HG02938 (cell line): ENCODE data around the gene CYSRT1.
A peak's percentile ranks its signal among the peaks of the same experiment; 100 is the strongest.

ENCODE experiments used
- ATAC-seq: cut with Tn5 transposase; IDR thresholded peaks from one replicate; pipeline ENCODE4 v1.9.1; 2021; ENCODE audit warnings: mild to moderate bottlenecking, moderate library complexity; ENCODE audit not compliant: unreplicated experiment

Gene CYSRT1

DNA sequence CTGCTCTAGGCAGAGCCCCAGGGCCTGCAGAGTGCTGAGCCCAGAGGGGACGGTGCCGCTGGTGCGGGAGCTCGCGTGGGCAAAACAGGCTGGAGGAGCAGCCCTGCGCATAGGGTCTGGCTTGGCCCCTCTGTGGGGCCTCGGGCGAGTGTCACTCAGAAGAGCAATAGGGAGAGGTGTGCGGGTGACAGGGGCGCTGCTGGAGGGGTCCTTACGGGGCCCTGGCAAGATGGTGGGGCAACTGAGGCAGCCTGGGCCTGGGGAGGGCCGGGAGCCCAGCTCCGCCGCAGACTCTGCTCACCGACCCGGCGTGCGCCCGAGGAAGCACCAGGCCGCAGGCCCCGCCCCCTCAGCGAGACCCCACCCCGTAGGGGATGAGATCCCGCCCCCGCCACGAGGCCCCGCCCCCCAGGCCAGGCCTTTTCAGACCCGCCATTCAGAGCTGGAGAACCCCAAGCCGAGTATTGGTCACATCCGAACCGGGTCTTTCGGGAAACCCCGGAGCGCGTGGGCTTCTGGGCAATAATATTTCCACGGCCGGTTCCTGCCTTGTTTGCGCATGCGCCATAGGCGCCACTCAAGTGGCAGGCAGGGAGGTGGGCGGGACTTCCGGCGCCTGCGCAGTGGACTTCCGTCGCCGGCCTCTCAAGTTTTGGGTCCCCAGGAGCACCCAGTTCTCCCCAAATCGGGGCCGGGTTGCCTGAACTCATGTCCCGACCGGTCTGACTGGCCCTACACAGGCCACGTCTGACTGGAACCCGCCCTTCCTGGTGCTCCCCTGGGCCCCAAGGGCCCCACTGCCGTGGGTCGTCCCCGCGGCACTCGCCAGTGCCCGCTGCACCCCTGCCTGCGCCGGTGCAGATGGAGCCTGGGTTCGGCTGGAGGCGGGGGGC, 1.6 kb upstream of the CYSRT1 start:
- ATAC-seq, result peak; percentile 74

DNA sequence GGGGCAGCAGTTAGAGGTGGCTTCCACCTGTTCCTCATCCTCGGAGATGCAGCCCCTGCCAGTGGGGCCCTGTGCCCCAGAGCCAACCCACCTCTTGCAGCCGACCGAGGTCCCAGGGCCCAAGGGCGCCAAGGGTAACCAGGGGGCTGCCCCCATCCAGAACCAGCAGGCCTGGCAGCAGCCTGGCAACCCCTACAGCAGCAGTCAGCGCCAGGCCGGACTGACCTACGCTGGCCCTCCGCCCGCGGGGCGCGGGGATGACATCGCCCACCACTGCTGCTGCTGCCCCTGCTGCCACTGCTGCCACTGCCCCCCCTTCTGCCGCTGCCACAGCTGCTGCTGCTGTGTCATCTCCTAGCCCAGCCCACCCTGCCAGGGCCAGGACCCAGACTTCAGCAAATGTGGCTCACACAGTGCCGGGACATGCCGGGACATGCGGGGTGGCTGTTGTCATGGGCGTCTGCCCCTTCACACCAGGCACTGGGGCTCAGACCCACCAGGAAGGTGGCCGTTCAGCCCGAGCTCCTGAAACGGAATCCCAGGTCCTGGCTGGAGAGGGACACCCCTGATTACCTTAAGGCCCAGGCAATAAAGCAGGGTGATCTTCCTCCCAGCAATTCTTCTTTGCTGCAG, 841 bp downstream of the CYSRT1 start:
- no peak for ATAC-seq

DNA sequence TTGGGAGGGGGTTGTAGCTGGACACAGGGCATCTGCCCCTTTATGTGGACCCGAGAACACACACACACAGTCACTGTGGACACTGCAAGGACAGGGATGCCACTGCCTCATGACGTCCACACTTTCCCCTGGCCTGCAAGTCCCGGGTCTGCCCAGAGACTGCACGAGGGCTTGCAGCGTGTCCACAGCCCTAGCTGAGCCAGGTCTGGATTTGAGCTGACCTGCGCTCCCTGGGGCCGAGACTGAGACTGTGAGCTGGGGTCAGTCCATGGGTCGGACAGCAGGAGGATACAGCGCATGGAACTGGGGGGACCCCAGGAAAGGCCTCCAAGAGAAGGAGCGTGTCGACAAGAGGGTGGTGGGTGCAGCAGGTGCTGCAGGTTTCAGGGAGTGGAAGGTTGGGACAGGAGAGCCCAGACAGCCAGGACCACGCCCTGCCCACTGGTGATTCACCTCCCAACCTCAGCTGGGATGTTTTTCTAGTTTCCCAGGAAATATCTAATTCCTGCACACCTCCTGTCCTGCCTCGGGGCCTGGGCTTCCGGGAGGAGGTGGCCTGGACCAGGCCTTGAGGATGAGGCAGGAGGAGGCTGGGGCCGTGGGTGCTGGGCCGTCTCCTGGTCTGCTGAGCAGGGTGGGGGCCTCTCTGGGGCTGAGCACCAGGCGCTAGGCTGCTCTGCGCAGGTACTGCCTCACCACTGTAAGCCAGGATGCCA, 1.5 kb downstream of the CYSRT1 start:
- no peak for ATAC-seq

DNA sequence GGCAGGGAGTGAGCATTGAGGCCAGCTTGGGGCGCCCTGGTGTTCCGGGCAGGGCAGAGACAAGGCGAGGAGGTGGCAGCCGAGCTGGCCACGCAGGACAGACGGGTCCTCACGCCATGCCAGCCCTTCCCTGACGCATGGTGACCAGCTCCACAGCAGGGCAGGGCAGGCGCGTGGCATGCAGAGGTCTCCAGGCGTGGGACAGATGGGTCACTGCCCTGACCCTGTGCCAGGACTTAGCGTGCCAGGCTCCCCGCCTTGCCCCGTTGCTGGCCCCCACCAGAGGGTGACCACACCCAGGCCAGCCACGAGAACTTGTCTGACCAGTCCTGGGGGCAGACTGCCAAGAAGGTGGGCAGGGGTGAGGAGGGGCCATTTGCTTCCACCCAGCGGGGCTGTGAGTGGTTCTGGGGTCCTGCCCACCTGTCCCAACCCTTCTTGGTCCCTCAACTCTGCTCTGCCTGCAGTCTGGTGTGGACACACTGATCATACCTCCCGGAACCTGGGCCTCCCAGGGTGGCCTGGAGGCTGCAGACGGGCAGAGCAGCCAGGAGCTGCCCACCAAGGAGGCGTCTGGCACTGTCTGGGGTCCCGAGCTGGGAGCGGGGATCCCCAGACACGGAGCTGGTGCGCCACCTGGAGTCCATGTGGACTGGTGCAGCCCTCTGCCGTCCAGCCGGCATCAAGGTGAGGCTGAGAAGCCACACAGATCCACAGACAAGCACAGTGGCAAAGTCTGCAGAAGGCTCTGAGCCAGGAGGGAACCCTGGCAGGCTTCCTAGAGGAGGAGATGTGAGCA, 2.3 kb downstream of the CYSRT1 start, which contains the start of gene RNF224:
TSS of gene RNF224 (plus strand) at position 449 of the 799 bp plus-strand sequence. CDS start 834 bp downstream, outside the sequence.
- ATAC-seq, result no peak

DNA sequence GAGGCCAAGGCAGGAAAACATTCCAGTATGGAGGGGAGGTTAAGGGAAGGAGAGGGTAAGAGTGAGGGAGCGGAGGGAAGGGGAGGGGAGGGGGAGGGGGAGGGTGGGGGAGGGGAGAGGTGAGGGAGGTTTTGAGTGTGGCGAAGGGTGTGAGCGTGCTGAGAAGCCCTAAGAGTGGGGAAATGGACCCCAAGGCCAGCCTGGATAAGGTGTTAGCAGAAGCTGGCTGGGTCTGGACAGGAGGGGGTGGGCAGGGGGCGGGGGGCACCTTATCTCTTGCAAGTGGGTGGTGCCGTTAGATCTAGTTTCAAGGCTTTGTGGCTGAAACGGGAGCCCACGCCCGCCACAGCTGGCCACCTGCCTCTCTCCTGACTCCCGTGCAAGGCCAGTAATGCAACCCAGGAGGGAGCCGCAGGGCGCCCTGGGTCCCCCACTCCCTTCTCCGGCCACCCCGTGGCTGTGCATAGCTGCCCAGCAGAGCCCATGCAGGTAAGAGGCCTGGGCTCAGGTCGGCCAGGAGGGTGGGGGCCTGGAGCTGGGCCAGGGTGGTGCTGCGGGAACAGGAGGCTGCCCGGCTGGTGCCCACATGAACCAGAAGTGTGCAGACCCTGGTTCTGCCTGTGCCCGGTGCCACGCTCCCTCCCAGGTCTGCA, 3.0 kb downstream of the CYSRT1 start:
- no peak for ATAC-seq

DNA sequence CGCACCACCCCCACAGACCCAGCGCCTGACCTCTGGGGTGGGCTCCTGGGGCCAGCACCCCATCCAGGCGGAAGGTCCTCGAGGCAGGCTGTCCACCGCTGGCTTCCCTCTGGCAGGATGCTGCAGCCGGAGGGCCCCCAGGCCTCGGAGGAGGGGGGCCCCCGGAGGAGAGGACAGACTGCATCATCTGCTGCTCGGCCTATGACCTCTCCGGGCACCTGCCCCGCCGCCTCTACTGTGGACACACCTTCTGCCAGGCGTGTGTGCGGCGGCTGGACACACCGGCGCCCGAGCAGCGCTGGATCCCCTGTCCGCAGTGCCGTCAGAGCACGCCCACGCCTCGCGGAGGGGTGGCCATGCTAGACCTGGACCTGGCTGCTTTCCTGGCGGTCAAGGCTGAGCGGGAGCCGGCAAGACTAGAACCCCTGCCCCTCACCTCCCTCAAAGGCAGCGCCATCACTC, 3.6 kb downstream of the CYSRT1 start:
- ATAC-seq, result no peak

DNA sequence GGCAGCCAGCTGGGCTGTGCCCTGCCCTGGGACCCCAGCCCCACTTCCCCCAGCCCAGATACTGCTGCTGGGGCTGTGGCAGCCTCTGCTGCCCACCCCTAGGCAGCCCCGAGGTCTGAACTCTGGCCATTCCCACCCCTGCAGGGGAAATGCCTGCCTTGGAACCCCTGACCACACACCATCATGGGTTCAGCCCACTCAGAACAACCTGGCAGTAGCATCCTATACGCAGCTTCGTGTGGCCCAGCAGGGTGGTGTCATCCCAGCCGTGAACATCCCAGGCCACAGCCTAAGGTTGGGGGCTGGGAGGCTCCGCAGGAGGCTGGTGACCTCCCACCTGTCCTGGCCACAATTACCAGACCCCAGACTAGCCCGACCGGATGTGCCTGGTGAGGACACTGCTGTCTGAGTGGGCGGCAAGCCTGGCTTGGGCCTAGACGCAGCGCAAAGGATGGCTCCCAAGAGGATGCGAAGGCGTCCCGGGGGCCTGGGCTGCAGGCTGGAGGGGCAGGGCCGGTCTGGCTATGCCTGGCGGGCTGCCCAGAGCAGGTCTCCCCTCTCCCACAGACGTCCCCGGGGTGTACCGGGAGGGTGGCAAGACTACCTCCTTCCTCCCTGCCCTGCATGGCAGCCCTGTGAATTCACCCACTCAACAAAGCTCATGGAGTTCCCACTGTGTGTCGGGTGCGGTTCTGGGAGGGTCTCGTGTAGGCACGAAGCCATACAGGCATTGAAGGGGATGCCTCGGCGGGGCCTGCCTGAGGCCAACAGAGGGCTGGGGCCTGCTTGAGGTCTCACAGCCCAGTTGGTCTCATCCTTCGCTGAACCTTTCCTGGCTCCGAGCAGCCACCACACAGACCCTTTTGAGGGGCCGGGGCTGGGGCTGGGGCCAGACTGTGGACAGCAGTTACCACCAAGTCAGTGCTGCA, 4.3 kb downstream of the CYSRT1 start:
- no peak for ATAC-seq

DNA sequence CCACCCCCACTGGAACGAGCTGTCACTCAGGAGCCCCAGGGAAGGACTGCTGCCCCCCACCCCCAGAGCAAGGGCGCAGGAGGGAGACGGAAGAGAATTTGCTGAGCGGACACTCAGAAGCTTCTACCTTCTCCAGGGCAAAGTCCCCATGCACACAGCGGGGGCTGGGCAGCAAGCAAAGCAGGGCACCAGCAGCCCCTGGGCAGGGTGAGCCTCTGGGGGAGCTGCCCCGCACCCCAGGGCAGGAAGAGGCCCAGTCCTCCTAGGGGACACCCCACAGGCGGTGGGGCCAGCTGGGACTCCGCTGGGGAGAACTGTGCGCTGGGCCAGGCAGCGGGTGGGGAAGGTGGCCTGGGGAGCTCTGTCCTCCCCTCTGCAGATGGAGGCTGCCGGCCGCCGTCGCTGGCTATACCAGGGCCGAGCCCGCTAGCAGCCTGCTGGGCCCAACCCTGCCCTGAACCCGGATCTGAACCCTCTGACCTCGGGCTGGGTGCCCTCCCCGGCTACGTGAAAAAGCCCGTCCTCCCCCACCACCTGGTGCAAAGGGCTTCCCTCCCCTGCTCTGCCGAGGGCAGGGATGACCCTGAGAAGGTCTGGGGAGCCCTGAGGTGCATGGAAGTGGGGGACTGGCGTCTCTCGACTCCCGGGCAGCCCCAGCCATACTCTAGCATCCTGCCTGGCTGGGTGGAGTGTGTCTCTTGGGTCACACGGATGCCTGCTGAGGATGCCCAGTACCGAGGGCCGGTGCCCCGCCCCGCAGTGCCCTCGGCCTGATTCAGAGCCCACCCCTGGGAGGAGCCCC, 5.1 kb downstream of the CYSRT1 start:
- no peak for ATAC-seq

DNA sequence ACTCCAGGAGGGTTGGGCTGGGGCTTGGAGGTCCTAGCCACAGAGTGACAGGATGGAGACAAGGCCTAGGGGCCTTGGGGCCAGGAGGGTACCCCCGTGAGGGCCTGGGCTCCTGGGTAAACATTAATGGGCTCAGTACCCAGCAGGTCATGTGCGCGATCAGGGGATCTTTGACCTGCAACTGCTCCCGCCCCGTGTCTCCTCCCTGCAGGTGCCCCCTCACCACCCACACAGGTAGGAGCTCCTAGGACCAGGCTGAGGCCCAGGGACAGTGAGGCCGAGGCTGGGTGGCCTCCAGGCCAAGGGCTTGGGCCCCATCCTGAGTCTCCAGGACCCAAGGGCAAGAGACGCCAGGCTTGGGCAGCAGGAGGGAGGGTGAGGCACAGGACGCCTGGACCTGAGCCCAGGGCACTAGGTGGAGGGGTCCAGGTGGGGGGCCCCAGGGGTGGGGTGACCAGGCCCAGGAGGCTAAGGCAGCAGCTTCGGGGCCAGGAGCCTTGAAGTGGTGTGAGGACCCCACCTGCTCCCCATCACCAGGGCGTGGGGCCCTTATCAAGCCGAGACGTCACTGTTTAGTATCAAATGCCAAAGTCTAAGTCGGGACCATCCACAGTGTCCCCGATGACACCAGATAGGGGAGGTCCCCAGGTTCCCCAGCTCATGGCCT, 5.9 kb downstream of the CYSRT1 start, which contains the start of gene SLC34A3:
TSS of gene SLC34A3 (plus strand) at position 197 of the 667 bp plus-strand sequence. CDS start 802 bp downstream, outside the sequence.
- no peak for ATAC-seq

DNA sequence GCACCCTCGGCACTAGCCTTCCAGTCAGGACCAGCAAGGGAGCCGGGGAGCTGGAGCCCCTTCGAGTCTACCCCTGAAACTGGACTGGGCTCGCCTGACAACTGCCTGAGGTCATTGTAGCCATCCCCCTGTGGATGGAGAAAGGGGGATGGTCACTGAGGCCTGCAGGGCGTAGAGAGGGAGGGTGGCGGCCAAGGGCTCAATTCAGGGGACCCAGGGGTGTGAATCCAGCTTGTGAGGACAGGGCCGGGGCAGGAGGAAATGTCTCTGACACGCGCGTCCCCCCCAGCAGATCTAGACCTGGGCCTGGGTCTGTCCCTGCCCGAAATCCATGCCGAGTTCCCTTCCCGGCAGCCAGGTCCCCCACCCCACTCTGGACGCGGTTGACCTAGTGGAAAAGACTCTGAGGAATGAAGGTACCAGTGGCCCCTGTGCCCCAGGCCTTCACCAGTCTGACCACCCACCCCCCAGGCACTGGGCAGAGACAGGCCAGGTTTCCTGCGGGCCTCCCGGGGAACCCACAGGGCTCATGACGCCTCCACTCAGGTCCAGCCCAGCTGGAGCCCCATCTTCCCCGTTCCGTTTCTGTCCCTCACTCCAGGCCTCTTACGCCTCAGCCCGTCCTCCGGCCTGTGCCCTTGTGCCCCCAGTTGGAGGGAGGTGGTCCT, 6.5 kb downstream of the CYSRT1 start:
- ATAC-seq, result no peak

DNA sequence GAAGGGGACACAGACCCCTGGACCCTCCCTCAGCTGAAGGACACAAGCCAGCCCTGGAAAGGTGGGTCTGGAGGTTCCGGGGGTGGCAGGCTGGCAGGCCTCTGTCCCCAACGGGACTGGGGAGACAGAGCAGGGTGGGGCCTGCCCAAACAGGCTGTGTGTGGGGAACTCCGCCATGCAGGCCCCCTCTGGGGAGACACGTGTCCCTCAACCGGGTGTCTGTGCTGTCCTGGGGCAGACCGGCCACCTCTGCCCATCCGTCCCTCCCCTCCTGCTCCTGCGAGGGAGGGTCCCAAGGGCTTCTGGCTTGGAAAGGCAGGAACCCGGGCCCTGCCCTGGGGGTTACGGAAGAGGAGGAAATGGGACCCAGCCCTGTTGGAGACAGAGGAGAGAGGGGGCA, 7.1 kb downstream of the CYSRT1 start:
- ATAC-seq, result no peak

DNA sequence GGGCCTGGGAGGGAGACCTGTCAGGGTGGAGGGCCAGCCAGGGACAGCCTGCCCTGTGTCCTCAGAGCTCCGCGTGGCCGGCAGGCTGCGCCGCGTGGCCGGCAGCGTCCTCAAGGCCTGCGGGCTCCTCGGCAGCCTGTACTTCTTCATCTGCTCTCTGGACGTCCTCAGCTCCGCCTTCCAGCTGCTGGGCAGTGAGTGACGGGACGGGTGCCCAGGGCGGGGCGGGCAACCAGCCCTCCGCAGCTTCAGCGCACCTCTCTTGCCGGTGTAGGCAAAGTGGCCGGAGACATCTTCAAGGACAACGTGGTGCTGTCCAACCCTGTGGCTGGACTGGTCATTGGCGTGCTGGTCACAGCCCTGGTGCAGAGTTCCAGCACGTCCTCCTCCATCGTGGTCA, 7.5 kb downstream of the CYSRT1 start:
- no peak for ATAC-seq

DNA sequence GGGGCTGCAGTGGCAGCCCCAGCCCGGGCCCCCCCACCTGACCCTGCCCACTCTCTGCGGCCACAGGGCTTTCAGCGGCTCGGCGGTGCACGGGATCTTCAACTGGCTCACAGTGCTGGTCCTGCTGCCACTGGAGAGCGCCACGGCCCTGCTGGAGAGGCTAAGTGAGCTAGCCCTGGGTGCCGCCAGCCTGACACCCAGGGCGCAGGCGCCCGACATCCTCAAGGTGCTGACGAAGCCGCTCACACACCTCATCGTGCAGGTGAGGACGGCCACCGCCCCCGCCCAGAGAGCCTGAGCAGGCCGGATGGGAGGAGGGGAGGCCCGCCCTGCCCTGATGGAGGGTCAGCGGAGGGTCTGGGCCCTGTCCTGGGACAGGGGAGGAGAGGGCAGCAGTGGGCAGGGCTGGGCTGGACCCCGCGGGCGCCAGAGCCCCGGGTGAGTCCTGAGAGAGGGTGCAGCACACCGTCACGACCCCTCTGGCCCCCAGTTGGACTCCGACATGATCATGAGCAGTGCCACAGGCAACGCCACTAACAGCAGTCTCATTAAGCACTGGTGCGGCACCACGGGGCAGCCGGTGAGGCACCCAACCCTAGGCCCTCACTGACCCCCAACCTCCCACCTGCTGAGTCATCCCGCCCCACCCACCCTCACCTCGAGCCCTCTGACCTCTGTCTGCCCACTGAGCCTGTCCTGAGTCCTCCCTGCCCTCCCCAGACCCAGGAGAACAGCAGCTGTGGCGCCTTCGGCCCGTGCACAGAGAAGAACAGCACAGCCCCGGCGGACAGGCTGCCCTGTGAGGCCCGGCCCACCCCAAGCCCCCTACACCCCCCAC, 8.4 kb downstream of the CYSRT1 start:
- no peak for ATAC-seq

DNA sequence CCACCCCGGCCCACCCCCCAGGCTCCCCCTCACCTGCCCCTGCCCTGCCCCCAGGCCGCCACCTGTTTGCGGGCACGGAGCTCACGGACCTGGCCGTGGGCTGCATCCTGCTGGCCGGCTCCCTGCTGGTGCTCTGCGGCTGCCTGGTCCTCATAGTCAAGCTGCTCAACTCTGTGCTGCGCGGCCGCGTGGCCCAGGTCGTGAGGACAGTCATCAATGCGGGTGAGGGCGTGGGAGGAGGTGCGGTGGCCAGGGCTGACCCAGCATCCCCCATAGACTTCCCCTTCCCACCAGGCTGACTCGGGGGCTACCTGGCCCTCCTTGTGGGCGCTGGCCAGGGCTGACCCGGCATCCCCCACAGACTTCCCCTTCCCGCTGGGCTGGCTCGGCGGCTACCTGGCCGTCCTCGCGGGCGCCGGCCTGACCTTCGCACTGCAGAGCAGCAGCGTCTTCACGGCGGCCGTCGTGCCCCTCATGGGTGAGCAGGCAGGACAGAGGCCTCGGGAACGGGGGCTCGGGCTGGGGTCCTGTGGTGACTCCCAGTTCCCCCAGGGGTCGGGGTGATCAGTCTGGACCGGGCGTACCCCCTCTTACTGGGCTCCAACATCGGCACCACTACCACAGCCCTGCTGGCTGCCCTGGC, 9.2 kb downstream of the CYSRT1 start:
- no peak for ATAC-seq

DNA sequence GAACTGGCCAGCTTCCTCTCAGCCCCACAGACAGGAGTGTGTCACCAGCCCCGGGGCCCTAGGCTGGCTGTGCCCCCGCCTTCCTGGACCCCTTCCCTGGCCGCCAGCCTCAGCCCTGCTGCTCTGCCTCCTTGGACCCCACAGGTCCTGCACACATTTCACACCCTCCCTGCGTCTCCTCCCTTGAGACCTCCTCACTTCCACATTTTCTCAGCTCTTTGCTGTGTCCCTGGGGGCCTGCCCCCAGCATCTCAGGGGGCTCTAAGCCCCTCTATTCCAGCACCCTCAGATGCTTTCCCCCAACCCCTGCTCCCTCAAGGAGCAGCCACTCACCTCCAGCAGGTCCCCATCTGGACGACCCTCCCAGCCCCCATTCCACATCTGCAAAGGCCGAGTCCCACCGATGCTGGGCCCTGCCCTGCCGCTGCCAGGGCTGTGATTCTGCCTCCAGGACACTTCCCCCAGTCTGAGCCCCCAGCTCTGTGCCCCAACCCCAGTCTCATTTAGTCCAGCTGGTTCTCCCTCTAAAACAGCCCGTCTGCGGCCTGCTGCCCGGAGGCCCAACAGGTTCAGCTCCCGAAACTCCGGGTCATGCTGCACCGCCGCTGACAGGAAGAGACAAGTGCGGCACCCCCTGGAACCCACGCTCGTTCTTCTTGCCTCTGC, 9.9 kb downstream of the CYSRT1 start:
- no peak for ATAC-seq
